GM12874 (cell line): ENCODE measurements around the gene SPATS2L.

ENCODE experiments used
- CTCF ChIP-seq: IDR thresholded peaks from 2 replicates; pipeline ENCODE4 v1.5.1; 2011; ENCODE audit warnings: low read depth, mild to moderate bottlenecking, control low read depth, low read length, moderate library complexity; ENCODE audit not compliant: insufficient read depth

SPATS2L gene

GRCh38 chr2:200408428-200409316, 102.2 kb downstream of the SPATS2L start:
- no peak for TF ChIP-seq CTCF

GRCh38 chr2:200411831-200412230, 105.3 kb downstream of the SPATS2L start:
- TF ChIP-seq CTCF = no peak

- TF ChIP-seq CTCF = no peak
Measured at GRCh38 chr2:200414367-200414766, 107.9 kb downstream of the SPATS2L start.

- no peak for TF ChIP-seq CTCF
Measured at GRCh38 chr2:200415455-200415854, 109.0 kb downstream of the SPATS2L start.

- no peak for TF ChIP-seq CTCF
Measured at GRCh38 chr2:200416878-200417277, 110.4 kb downstream of the SPATS2L start.

GRCh38 chr2:200417366-200417765, 110.9 kb downstream of the SPATS2L start:
- no peak for TF ChIP-seq CTCF

GRCh38 chr2:200418399-200418798, 111.9 kb downstream of the SPATS2L start:
- no peak for TF ChIP-seq CTCF
